HG02938 (cell line): ENCODE measurements around the gene MBNL3.

Experiments
- ATAC-seq: cut with Tn5 transposase; IDR thresholded peaks from one replicate; pipeline ENCODE4 v1.9.1; 2021; ENCODE audit warnings: mild to moderate bottlenecking, moderate library complexity; ENCODE audit not compliant: unreplicated experiment

MBNL3 gene

GRCh38 chrX:132488819-132489577, at the start of gene MBNL3:
Gene MBNL3, minus strand, starts transcription at chrX:132489038. Its CDS starts 49,427 bp downstream, at chrX:132439611.
- ATAC-seq = peak; percentile 55

- ATAC-seq = no peak
Observed at GRCh38 chrX:132533409-132533808, 44.6 kb upstream of the MBNL3 start.

GRCh38 chrX:132532913-132533312, 44.1 kb upstream of the MBNL3 start:
- no peak for ATAC-seq

GRCh38 chrX:132532097-132532496, 43.3 kb upstream of the MBNL3 start:
- ATAC-seq = no peak

GRCh38 chrX:132520792-132521191, 32.0 kb upstream of the MBNL3 start:
- ATAC-seq = no peak

GRCh38 chrX:132520213-132520612, 31.4 kb upstream of the MBNL3 start:
- ATAC-seq = no peak

GRCh38 chrX:132518401-132518800, 29.6 kb upstream of the MBNL3 start:
- no peak for ATAC-seq

- no peak for ATAC-seq
Observed at GRCh38 chrX:132508834-132509233, 20.0 kb upstream of the MBNL3 start.

- no peak for ATAC-seq
Observed at GRCh38 chrX:132505116-132505515, 16.3 kb upstream of the MBNL3 start.

- no peak for ATAC-seq
Observed at GRCh38 chrX:132504417-132504816, 15.6 kb upstream of the MBNL3 start.

GRCh38 chrX:132501606-132502005, 12.8 kb upstream of the MBNL3 start:
- no peak for ATAC-seq

- no peak for ATAC-seq
Observed at GRCh38 chrX:132497432-132497831, 8.6 kb upstream of the MBNL3 start.

- ATAC-seq = no peak
Observed at GRCh38 chrX:132493095-132493494, 4.3 kb upstream of the MBNL3 start.

- ATAC-seq = no peak
Observed at GRCh38 chrX:132491191-132491590, 2.4 kb upstream of the MBNL3 start.

GRCh38 chrX:132489578-132490419, 961 bp upstream of the MBNL3 start:
- peak; percentile 26 for ATAC-seq

GRCh38 chrX:132488180-132488705, 595 bp downstream of the MBNL3 start:
- no peak for ATAC-seq

- ATAC-seq = no peak
Observed at GRCh38 chrX:132486599-132487178, 2.1 kb downstream of the MBNL3 start.

- ATAC-seq = no peak
Observed at GRCh38 chrX:132483951-132484350, 4.9 kb downstream of the MBNL3 start.

GRCh38 chrX:132483488-132483887, 5.3 kb downstream of the MBNL3 start:
- ATAC-seq = no peak

- no peak for ATAC-seq
Observed at GRCh38 chrX:132482632-132483031, 6.2 kb downstream of the MBNL3 start.

GRCh38 chrX:132481449-132481848, 7.4 kb downstream of the MBNL3 start:
- no peak for ATAC-seq
